Mammary microvascular endothelial cell (primary cell): ENCODE results near the gene GAST. TPM values are rescaled to one million over a fixed set of nuclear protein-coding genes. Genes with fewer than 3 reads are reported as not detected.

Source experiments
- total RNA-seq: library from RNA; depleted of rRNA; stranded (reverse); fragments of >200 nt; gene quantifications from 2 replicates; pipeline ENCODE4 v1.2.3, GENCODE V29; 2015

Gene GAST
- not detected in 2 replicates for total RNA-seq

GRCh38 chr17:41711669-41712400, at the start of gene GAST:
Gene GAST, plus strand, starts transcription at chr17:41712331. Its CDS starts 3,106 bp downstream, at chr17:41715437.

DNA sequence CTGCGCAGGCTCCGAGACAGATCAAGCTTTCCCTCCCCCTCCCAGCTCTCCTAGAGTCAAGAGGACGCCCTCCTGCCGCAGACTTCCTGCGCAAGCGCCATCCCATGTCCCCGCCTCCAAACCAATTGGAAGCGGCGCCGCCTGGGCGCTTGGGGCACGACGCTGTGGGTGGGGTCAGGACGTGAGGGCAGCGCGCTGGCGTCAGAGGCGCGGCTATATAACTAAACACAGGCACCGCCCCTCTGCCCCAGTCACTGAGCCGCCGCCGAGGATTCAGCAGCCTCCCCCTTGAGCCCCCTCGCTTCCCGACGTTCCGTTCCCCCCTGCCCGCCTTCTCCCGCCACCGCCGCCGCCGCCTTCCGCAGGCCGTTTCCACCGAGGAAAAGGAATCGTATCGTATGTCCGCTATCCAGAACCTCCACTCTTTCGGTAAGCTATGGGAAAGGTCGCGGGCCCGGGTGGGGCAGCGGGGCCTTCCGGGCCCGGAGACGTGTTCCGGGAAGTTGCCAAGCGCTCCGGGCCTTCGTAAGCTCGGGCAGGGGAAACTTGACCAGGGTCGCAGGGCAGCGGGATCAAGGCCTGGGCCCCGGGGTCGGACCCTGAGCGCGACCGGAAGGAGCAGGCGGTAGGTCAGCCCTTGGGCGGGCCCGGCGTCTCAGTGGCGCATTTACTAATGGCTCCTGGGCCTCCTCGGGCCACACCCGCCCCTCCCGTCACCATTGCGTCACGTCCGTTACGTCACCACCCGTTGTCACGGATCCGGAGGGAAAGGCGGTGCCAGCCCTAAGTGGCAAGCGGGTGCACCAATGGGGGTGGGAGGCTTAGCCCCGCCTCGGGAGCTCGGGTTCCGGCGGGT, 23.3 kb upstream of the GAST start, which contains the start of gene EIF1:
TSS of gene EIF1 (plus strand) at position 245 of the 856 bp plus-strand sequence. CDS start at position 399, 154 bp downstream.

GRCh38 chr17:41734139-41734948, 22.2 kb downstream of the GAST start, which contains the start of gene HAP1:
Gene HAP1, minus strand, starts transcription at chr17:41734643. Its CDS starts 9 bp downstream, at chr17:41734634.

Other genes with a start within 250 kb of the GAST start
- gene KRT32, start 244.9 kb upstream of the GAST start, total RNA-seq, result not detected in 2 replicates
- not detected in 2 replicates for gene KRT35, start 231.2 kb upstream of the GAST start, total RNA-seq
- gene KRT36, start 222.4 kb upstream of the GAST start, total RNA-seq, result 0.27 TPM in 1 of 2 replicates, not detected in the other
- gene KRT13, start 206.7 kb upstream of the GAST start, total RNA-seq, result not detected in 2 replicates
- 18.9 and 31.8 TPM in 2 replicates for gene KRT15, start 193.4 kb upstream of the GAST start, total RNA-seq
- gene KRT19, start 184.0 kb upstream of the GAST start, total RNA-seq, result 492 and 493 TPM in 2 replicates
- not detected in 2 replicates for gene KRT9, start 140.3 kb upstream of the GAST start, total RNA-seq
- gene KRT14, start 125.4 kb upstream of the GAST start, total RNA-seq, result not detected in 2 replicates
- not detected in 2 replicates for gene KRT16, start 99.6 kb upstream of the GAST start, total RNA-seq
- gene KRT17, start 87.8 kb upstream of the GAST start, total RNA-seq, result 0.94 TPM in 1 of 2 replicates, not detected in the other
- 83.4 and 101 TPM in 2 replicates for gene EIF1, start 23.4 kb upstream of the GAST start, total RNA-seq
- not detected in 2 replicates for gene HAP1, start 22.3 kb downstream of the GAST start, total RNA-seq
- 169 and 195 TPM in 2 replicates for gene JUP, start 74.4 kb downstream of the GAST start, total RNA-seq
- 28.8 and 30.7 TPM in 2 replicates for gene P3H4, start 99.6 kb downstream of the GAST start, total RNA-seq
- 83.2 and 91.1 TPM in 2 replicates for gene FKBP10, start 100.7 kb downstream of the GAST start, total RNA-seq
- 52.2 and 58.0 TPM in 2 replicates for gene NT5C3B, start 123.9 kb downstream of the GAST start, total RNA-seq
- gene KLHL10, start 125.5 kb downstream of the GAST start, total RNA-seq, result not detected in 2 replicates
- gene KLHL11, start 153.1 kb downstream of the GAST start, total RNA-seq, result 13.9 and 16.4 TPM in 2 replicates
- gene ACLY, start 206.6 kb downstream of the GAST start, total RNA-seq, result 254 and 389 TPM in 2 replicates
- not detected in 2 replicates for gene ODAD4, start 218.3 kb downstream of the GAST start, total RNA-seq